Mucosa of gallbladder (tissue), 1 donor: ENCODE data around the gene ACTR6. TPM values are rescaled to one million over a fixed set of nuclear protein-coding genes. Genes with fewer than 3 reads are reported as not detected.

Experiments used
- DNase-seq: peaks from one replicate; pipeline ENCODE4 v3.0.0-alpha.2; 2020; ENCODE audit warnings: low spot score
- total RNA-seq: library from RNA; stranded (reverse); gene quantifications from one replicate; pipeline ENCODE4 v1.2.1, GENCODE V29; 2021
- donor health status: DM: no; HTN: no; CAD: no.

Gene ACTR6
- total RNA-seq, 1 donor from 2014 or later: 25.1 TPM

DNA sequence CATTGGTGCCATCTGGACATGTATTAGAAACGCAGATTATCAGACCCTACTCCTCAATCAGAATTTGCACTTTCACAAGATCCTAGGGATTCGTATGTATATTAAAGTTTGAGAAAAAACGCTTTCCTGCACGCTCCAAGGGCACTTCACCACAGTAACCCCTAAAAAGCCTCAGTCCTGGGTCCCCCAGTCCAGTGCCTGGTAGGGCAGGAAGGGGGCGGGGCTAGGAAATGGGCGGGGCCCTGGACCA is 65.9 kb downstream of the ACTR6 start:
- peak; percentile 94 for DNase-seq

- DNase-seq: peak; percentile 96
These were observed 66.4 kb downstream of the ACTR6 start, which contains the start of the genes DEPDC4 and SCYL2 for GRCh38 chr12:100266835-100267602. TSS of gene DEPDC4 (minus strand) at chr12:100267079. CDS start at chr12:100267076, 3 bp downstream. TSS of gene SCYL2 (plus strand) at chr12:100267177. CDS start at chr12:100282971, 15,794 bp downstream.

DNA sequence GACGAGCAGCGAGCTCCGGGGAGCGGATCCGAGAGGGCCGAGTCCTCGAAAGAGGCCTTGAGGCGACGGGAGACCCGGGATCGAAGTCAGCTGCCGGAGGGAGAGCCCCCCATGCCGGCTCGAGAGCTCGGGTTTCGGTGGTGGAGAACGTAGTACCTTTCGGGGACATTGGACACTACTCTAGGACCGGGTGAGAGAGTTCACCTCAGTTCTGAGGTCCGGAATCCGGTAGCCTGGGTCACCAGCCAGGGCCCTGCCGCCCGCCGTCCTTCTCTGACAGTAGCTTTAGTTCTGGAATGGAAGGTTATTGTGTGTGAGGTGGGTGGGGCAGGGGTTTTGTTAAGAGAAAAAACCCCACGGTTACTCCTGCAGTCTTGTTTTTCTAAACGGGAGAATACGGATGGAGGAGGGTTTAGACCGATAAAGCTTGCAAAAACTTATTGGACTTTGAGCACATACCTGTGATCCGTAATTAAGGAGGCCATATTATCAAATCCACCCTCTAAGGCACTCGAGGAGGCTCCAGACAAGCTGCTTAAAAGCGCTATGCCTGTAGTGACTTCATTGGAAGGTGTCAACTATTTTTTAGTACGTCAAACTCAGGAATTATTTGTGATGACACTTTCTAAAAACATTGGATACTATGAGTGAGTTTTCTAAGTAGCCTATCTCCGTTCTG is 67.1 kb downstream of the ACTR6 start:
- no peak for DNase-seq

- no peak for DNase-seq
These were observed 68.4 kb downstream of the ACTR6 start for GRCh38 chr12:100268835-100269564.

DNA sequence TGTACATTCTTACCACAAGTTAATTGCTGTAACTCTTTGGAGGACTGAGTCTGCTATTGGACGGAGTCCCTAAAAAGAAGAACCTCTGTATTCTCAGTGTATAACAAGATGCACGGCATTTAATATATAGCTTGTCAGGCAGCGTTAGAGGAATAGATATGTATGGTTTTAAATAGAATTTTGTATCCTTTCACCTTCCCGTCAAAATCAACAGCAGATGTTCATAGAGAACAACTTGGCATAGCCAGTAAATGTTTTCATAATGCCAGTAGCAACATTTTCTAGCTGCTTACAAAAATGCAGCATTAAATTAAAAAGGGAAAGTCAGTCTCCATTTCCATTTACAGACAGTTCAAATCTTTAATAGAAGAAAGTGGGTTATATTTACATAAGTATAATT is 73.2 kb downstream of the ACTR6 start:
- no peak for DNase-seq

Other genes with a start within 250 kb of the ACTR6 start
- gene ANKS1B, start 215.9 kb upstream of the ACTR6 start, total RNA-seq: 10.6 TPM
- 25.2 TPM for gene BLTP3B, start 57.9 kb upstream of the ACTR6 start, total RNA-seq
- gene DEPDC4, start 66.3 kb downstream of the ACTR6 start, total RNA-seq: 2.1 TPM
- 50.5 TPM for gene SCYL2, start 66.4 kb downstream of the ACTR6 start, total RNA-seq
- gene SLC17A8, start 156.3 kb downstream of the ACTR6 start, total RNA-seq: not detected